WTC11 (cell line): ENCODE measurements around the gene FOXJ1. TPM values are rescaled to one million over a fixed set of nuclear protein-coding genes. Genes with fewer than 3 reads are reported as not detected.
A peak's percentile ranks its signal among the peaks of the same experiment; 100 is the strongest.

Experiments used
- ATAC-seq: fragments of 200-7000 bp; cut with Tn5 transposase; 2 replicates; pipeline ENCODE4 v1.10.0; 2021; ENCODE audit warnings: mild to moderate bottlenecking, moderate library complexity
- CTCF ChIA-PET: fragments of 300-600 bp; sonication (Branson Sonifier 250); formaldehyde crosslinking; loops from one replicate; lab custom pipeline; 2021; ENCODE audit warnings: antibody characterized with exemption; lab: Charles Lee
- POLR2A ChIA-PET: fragments of 350-600 bp; sonication (Branson Sonifier 250); formaldehyde crosslinking; loops from one replicate; lab custom pipeline; 2021; ENCODE audit warnings: antibody characterized with exemption; lab: Charles Lee
- DNase-seq: peaks from one replicate; pipeline ENCODE4 v3.0.0; 2021; ENCODE audit warnings: low spot score
- H3K27ac Mint-ChIP-seq: 2 replicates; pipeline ENCODE4 v1.8.0; 2021; ENCODE audit warnings: mixed read lengths
- H3K27me3 Mint-ChIP-seq: 2 replicates; pipeline ENCODE4 v1.8.0; 2021; ENCODE audit warnings: low read depth, mild to moderate bottlenecking, moderate library complexity, mixed read lengths
- H3K36me3 Mint-ChIP-seq: 2 replicates; pipeline ENCODE4 v1.8.0; 2021; ENCODE audit warnings: mixed read lengths
- H3K4me1 Mint-ChIP-seq: 2 replicates; pipeline ENCODE4 v1.8.0; 2022; ENCODE audit warnings: mixed read lengths
- H3K4me3 Mint-ChIP-seq: 2 replicates; pipeline ENCODE4 v1.8.0; 2021; ENCODE audit warnings: mild to moderate bottlenecking, moderate library complexity, mixed read lengths
- H3K9me3 Mint-ChIP-seq: 2 replicates; pipeline ENCODE4 v1.8.0; 2021; ENCODE audit warnings: mixed read lengths
- ATF1 ChIP-seq: sonication (generic); formaldehyde crosslinking; IDR thresholded peaks from 2 replicates; pipeline ENCODE4 v1.8.1; 2023; ENCODE audit warnings: mild to moderate bottlenecking, moderate library complexity, missing genetic modification reagents
- CREM ChIP-seq: sonication (generic); formaldehyde crosslinking; IDR thresholded peaks from 2 replicates; pipeline ENCODE4 v1.8.1; 2022; ENCODE audit warnings: mild to moderate bottlenecking, missing genetic modification reagents, moderate library complexity
- GRHL2 ChIP-seq: fragments of 250-450 bp; sonication (Bioruptor Pico); IDR thresholded peaks from 2 replicates; pipeline ENCODE4 v1.8.0; 2022; ENCODE audit warnings: mild to moderate bottlenecking, moderate library complexity; ENCODE audit not compliant: insufficient replicate concordance, severe bottlenecking
- GTF2I ChIP-seq: fragments of 250-450 bp; sonication (Bioruptor Pico); conservative IDR thresholded peaks from 2 replicates; pipeline ENCODE4 v1.4.0; 2021; ENCODE audit warnings: mild to moderate bottlenecking
- JUN ChIP-seq: sonication (generic); formaldehyde crosslinking; IDR thresholded peaks from 2 replicates; pipeline ENCODE4 v1.8.0; 2023; ENCODE audit warnings: mild to moderate bottlenecking, missing genetic modification reagents
- NR1H2 ChIP-seq: sonication (generic); formaldehyde crosslinking; IDR thresholded peaks from 2 replicates; pipeline ENCODE4 v1.9.0; 2021; ENCODE audit warnings: mild to moderate bottlenecking, moderate library complexity, missing genetic modification reagents
- ZBTB21 ChIP-seq: sonication (generic); formaldehyde crosslinking; IDR thresholded peaks from 2 replicates; pipeline ENCODE4 v1.8.1; 2023; ENCODE audit warnings: mild to moderate bottlenecking, missing genetic modification reagents, borderline replicate concordance
- ZNF121 ChIP-seq: sonication (generic); formaldehyde crosslinking; IDR thresholded peaks from 2 replicates; pipeline ENCODE4 v1.8.0; 2023; ENCODE audit warnings: missing genetic modification reagents
- ZNF396 ChIP-seq: fragments of 250-450 bp; sonication (Bioruptor Pico); IDR thresholded peaks from 2 replicates; pipeline ENCODE4 v1.8.0; 2021; ENCODE audit warnings: mild to moderate bottlenecking, moderate library complexity, borderline replicate concordance
- total RNA-seq: library from RNA; stranded (reverse); gene quantifications from 3 replicates; pipeline ENCODE4 v1.2.3, GENCODE V29; 2021
- TF ChIP-seq, protein P1 (sequence below): sonication (generic); formaldehyde crosslinking; IDR thresholded peaks from 2 replicates; pipeline ENCODE4 v1.8.0; 2022; ENCODE audit warnings: missing genetic modification reagents
- TF ChIP-seq, protein P2 (sequence below): fragments of 250-450 bp; sonication (Bioruptor Pico); conservative IDR thresholded peaks from 2 replicates; pipeline ENCODE4 v1.9.0; 2021; ENCODE audit warnings: mild to moderate bottlenecking
- TF ChIP-seq, protein P3 (sequence below): sonication (generic); formaldehyde crosslinking; IDR thresholded peaks from 2 replicates; pipeline ENCODE4 v1.8.1; 2022; ENCODE audit warnings: missing genetic modification reagents, borderline replicate concordance
- TF ChIP-seq, protein P4 (sequence below): fragments of 250-450 bp; sonication (Bioruptor Pico); IDR thresholded peaks from 2 replicates; pipeline ENCODE4 v1.9.0; 2021; ENCODE audit warnings: mild to moderate bottlenecking
- TF ChIP-seq, protein P5 (sequence below): sonication (generic); formaldehyde crosslinking; IDR thresholded peaks from 2 replicates; pipeline ENCODE4 v1.8.1; 2022; ENCODE audit warnings: low read depth, missing genetic modification reagents, borderline replicate concordance
- TF ChIP-seq, protein P6 (sequence below): sonication (generic); formaldehyde crosslinking; IDR thresholded peaks from 2 replicates; pipeline ENCODE4 v1.8.0; 2023; ENCODE audit warnings: missing genetic modification reagents, mild to moderate bottlenecking, borderline replicate concordance
- TF ChIP-seq, protein P7 (sequence below): sonication (generic); formaldehyde crosslinking; IDR thresholded peaks from 2 replicates; pipeline ENCODE4 v1.8.0; 2022; ENCODE audit warnings: mild to moderate bottlenecking, missing genetic modification reagents
- TF ChIP-seq, protein P8 (sequence below): fragments of 250-450 bp; sonication (Bioruptor Pico); IDR thresholded peaks from 2 replicates; pipeline ENCODE4 v1.9.0; 2021; ENCODE audit warnings: moderate library complexity, mild to moderate bottlenecking, inconsistent platforms, borderline replicate concordance

FOXJ1 gene
- total RNA-seq, 1 experiment from 2014 or later: 11.8 TPM

DNA sequence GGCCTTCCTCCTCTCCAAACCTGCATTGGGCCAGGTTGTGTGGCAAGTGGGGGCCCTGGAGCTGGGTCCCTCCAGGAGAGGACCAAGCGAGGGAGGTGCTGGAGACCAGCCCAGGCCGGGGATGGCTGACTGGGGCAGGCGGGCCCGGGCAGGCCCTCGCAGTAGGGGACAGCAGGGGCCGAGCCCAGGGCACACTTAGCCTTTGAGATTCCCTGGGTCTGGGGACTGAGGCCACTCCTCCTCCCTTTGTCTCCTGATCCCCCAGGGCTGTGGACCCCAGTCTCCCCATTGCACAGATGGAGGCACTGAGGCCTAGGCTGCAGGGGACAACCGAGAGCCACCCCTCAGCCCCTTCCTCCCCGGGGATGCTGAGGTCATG lies 5.2 kb downstream of the FOXJ1 start:
- POLR2A ChIA-PET: interaction anchor here (1.0 to 1.9 kb wide), 2 partner anchors 11 to 129 kb away, joined by 3 read pairs; no protein-coding TSS in a partner anchor
- H3K27ac Mint-ChIP-seq: no peak overlapping the region; the same call in 1 of the 2 replicates
- CTCF ChIA-PET: interaction anchor here (1.9 to 9.7 kb wide), 6 partner anchors 10 to 144 kb away, joined by 7 to 176 read pairs (median 10); no protein-coding TSS in a partner anchor
- H3K27me3 Mint-ChIP-seq: peaks cover 62% of the 10 kb centered on the region
- ATAC-seq (no peak), DNase-seq (no peak)
- H3K4me1 Mint-ChIP-seq: peaks cover 81% of the 10 kb centered on the region
- H3K36me3 Mint-ChIP-seq: no peaks in the 10 kb centered on the region
- no peaks in the 10 kb centered on the region for H3K9me3 Mint-ChIP-seq
- H3K4me3 Mint-ChIP-seq: peak overlapping the region; percentile 63
- TF ChIP-seq JUN (CRISPR knock-in tag) (no peak), GTF2I (CRISPR knock-in tag) (0 out of 2 replicates have a peak, but pooled peaks have one; percentile 82), ZNF121 (peak; percentile 62), GRHL2 (CRISPR knock-in tag) (no peak), ATF1 (CRISPR knock-in tag) (no peak), ZNF396 (no peak), ZBTB21 (CRISPR knock-in tag) (no peak), NR1H2 (no peak), CREM (CRISPR knock-in tag) (no peak)
- TF ChIP-seq, protein P1, sequence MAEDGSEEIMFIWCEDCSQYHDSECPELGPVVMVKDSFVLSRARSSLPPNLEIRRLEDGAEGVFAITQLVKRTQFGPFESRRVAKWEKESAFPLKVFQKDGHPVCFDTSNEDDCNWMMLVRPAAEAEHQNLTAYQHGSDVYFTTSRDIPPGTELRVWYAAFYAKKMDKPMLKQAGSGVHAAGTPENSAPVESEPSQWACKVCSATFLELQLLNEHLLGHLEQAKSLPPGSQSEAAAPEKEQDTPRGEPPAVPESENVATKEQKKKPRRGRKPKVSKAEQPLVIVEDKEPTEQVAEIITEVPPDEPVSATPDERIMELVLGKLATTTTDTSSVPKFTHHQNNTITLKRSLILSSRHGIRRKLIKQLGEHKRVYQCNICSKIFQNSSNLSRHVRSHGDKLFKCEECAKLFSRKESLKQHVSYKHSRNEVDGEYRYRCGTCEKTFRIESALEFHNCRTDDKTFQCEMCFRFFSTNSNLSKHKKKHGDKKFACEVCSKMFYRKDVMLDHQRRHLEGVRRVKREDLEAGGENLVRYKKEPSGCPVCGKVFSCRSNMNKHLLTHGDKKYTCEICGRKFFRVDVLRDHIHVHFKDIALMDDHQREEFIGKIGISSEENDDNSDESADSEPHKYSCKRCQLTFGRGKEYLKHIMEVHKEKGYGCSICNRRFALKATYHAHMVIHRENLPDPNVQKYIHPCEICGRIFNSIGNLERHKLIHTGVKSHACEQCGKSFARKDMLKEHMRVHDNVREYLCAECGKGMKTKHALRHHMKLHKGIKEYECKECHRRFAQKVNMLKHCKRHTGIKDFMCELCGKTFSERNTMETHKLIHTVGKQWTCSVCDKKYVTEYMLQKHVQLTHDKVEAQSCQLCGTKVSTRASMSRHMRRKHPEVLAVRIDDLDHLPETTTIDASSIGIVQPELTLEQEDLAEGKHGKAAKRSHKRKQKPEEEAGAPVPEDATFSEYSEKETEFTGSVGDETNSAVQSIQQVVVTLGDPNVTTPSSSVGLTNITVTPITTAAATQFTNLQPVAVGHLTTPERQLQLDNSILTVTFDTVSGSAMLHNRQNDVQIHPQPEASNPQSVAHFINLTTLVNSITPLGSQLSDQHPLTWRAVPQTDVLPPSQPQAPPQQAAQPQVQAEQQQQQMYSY (CRISPR knock-in tag): no peak
- TF ChIP-seq, protein P2, sequence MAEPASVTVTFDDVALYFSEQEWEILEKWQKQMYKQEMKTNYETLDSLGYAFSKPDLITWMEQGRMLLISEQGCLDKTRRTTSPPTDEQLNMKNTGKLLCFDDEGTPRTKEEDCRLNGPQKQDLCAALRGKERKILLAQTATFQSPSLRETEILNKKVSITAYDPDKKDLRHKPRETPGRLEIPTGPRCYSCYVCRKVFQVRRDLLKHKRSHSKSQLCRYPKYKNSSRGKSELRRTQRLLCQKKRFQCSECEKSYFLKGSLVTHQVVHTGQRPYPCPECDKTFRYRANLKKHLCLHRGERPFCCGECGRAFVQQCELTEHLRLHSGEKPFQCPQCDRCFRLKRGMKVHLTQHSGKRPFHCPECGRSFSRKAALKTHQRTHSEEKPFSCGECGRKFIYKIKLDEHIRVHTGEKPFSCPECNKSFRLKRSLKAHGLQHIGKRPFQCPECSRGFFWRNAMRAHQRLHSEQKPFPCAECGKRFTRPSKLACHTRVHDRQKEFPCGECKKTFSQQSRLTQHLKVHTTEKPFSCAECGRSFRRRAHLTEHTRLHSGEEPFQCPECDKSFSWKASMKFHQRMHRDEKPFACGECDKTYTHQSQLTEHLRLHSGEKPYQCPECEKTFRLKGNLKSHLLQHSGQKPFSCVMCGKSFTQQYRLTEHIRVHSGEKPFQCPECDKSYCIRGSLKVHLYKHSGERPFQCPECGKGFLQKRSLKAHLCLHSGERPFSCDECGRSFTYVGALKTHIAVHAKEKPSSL (CRISPR knock-in tag): no peak
- TF ChIP-seq, protein P3, sequence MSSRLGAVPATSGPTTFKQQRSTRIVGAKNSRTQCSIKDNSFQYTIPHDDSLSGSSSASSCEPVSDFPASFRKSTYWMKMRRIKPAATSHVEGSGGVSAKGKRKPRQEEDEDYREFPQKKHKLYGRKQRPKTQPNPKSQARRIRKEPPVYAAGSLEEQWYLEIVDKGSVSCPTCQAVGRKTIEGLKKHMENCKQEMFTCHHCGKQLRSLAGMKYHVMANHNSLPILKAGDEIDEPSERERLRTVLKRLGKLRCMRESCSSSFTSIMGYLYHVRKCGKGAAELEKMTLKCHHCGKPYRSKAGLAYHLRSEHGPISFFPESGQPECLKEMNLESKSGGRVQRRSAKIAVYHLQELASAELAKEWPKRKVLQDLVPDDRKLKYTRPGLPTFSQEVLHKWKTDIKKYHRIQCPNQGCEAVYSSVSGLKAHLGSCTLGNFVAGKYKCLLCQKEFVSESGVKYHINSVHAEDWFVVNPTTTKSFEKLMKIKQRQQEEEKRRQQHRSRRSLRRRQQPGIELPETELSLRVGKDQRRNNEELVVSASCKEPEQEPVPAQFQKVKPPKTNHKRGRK (CRISPR knock-in tag): no peak
- TF ChIP-seq, protein P4, sequence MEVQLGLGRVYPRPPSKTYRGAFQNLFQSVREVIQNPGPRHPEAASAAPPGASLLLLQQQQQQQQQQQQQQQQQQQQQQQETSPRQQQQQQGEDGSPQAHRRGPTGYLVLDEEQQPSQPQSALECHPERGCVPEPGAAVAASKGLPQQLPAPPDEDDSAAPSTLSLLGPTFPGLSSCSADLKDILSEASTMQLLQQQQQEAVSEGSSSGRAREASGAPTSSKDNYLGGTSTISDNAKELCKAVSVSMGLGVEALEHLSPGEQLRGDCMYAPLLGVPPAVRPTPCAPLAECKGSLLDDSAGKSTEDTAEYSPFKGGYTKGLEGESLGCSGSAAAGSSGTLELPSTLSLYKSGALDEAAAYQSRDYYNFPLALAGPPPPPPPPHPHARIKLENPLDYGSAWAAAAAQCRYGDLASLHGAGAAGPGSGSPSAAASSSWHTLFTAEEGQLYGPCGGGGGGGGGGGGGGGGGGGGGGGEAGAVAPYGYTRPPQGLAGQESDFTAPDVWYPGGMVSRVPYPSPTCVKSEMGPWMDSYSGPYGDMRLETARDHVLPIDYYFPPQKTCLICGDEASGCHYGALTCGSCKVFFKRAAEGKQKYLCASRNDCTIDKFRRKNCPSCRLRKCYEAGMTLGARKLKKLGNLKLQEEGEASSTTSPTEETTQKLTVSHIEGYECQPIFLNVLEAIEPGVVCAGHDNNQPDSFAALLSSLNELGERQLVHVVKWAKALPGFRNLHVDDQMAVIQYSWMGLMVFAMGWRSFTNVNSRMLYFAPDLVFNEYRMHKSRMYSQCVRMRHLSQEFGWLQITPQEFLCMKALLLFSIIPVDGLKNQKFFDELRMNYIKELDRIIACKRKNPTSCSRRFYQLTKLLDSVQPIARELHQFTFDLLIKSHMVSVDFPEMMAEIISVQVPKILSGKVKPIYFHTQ: no peak
- TF ChIP-seq, protein P5, sequence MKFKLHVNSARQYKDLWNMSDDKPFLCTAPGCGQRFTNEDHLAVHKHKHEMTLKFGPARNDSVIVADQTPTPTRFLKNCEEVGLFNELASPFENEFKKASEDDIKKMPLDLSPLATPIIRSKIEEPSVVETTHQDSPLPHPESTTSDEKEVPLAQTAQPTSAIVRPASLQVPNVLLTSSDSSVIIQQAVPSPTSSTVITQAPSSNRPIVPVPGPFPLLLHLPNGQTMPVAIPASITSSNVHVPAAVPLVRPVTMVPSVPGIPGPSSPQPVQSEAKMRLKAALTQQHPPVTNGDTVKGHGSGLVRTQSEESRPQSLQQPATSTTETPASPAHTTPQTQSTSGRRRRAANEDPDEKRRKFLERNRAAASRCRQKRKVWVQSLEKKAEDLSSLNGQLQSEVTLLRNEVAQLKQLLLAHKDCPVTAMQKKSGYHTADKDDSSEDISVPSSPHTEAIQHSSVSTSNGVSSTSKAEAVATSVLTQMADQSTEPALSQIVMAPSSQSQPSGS (CRISPR knock-in tag): no peak
- TF ChIP-seq, protein P6, sequence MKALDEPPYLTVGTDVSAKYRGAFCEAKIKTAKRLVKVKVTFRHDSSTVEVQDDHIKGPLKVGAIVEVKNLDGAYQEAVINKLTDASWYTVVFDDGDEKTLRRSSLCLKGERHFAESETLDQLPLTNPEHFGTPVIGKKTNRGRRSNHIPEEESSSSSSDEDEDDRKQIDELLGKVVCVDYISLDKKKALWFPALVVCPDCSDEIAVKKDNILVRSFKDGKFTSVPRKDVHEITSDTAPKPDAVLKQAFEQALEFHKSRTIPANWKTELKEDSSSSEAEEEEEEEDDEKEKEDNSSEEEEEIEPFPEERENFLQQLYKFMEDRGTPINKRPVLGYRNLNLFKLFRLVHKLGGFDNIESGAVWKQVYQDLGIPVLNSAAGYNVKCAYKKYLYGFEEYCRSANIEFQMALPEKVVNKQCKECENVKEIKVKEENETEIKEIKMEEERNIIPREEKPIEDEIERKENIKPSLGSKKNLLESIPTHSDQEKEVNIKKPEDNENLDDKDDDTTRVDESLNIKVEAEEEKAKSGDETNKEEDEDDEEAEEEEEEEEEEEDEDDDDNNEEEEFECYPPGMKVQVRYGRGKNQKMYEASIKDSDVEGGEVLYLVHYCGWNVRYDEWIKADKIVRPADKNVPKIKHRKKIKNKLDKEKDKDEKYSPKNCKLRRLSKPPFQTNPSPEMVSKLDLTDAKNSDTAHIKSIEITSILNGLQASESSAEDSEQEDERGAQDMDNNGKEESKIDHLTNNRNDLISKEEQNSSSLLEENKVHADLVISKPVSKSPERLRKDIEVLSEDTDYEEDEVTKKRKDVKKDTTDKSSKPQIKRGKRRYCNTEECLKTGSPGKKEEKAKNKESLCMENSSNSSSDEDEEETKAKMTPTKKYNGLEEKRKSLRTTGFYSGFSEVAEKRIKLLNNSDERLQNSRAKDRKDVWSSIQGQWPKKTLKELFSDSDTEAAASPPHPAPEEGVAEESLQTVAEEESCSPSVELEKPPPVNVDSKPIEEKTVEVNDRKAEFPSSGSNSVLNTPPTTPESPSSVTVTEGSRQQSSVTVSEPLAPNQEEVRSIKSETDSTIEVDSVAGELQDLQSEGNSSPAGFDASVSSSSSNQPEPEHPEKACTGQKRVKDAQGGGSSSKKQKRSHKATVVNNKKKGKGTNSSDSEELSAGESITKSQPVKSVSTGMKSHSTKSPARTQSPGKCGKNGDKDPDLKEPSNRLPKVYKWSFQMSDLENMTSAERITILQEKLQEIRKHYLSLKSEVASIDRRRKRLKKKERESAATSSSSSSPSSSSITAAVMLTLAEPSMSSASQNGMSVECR (CRISPR knock-in tag): no peak
- TF ChIP-seq, protein P7, sequence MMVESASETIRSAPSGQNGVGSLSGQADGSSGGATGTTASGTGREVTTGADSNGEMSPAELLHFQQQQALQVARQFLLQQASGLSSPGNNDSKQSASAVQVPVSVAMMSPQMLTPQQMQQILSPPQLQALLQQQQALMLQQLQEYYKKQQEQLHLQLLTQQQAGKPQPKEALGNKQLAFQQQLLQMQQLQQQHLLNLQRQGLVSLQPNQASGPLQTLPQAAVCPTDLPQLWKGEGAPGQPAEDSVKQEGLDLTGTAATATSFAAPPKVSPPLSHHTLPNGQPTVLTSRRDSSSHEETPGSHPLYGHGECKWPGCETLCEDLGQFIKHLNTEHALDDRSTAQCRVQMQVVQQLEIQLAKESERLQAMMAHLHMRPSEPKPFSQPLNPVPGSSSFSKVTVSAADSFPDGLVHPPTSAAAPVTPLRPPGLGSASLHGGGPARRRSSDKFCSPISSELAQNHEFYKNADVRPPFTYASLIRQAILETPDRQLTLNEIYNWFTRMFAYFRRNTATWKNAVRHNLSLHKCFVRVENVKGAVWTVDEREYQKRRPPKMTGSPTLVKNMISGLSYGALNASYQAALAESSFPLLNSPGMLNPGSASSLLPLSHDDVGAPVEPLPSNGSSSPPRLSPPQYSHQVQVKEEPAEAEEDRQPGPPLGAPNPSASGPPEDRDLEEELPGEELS (CRISPR knock-in tag): no peak
- TF ChIP-seq, protein P8, sequence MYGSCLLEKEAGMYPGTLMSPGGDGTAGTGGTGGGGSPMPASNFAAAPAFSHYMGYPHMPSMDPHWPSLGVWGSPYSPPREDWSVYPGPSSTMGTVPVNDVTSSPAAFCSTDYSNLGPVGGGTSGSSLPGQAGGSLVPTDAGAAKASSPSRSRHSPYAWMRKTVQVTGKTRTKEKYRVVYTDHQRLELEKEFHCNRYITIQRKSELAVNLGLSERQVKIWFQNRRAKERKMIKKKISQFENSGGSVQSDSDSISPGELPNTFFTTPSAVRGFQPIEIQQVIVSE (CRISPR knock-in tag): no peak
